Panc1 (cell line): Measurements from ENCODE around the gene PTPRK. TPM values are rescaled to one million over a fixed set of nuclear protein-coding genes. Genes with fewer than 3 reads are reported as not detected.

Source experiments
- ATAC-seq: fragments of 200-7000 bp; cut with Tn5 transposase; 2 replicates; pipeline ENCODE4 v1.9.1; 2020; ENCODE audit warnings: mild to moderate bottlenecking, moderate library complexity
- BruUV-seq: library from RNA; stranded (reverse); fragments of 400-500 nt; replicated peaks from 2 replicates; lab custom pipeline; 2021; lab: Mats Ljungman, UMichigan
- CTCF ChIA-PET: fragments of 300-600 bp; sonication (Branson Sonifier 250); formaldehyde crosslinking; loops from one replicate; lab custom pipeline; 2022; ENCODE audit warnings: antibody characterized with exemption; lab: Charles Lee
- POLR2A ChIA-PET: fragments of 300-600 bp; sonication (Branson Sonifier 250); formaldehyde crosslinking; loops from one replicate; lab custom pipeline; 2022; ENCODE audit warnings: antibody characterized with exemption; lab: Charles Lee
- DNase-seq: peaks from one replicate; pipeline ENCODE4 v3.0.0-alpha.2; 2010; ENCODE audit warnings: low read depth, low spot score
- H3K27ac ChIP-seq: 2 replicates; pipeline ENCODE4 v1.5.1; 2011; ENCODE audit warnings: mild to moderate bottlenecking, low read length, inconsistent platforms
- H3K27me3 ChIP-seq: fragments of 200-500 bp; sonication (Bioruptor generic); 2 replicates; pipeline ENCODE4 v1.6.0; 2014; ENCODE audit warnings: low read length, inconsistent platforms; ENCODE audit not compliant: control insufficient read depth, insufficient read depth
- H3K36me3 ChIP-seq: fragments of 200-500 bp; sonication (Bioruptor generic); 2 replicates; pipeline ENCODE4 v1.5.1; 2014; ENCODE audit warnings: inconsistent platforms, mild to moderate bottlenecking, low read length, moderate library complexity; ENCODE audit not compliant: control insufficient read depth, insufficient read depth
- H3K4me1 ChIP-seq: 2 replicates; pipeline ENCODE4 v1.5.1; 2011; ENCODE audit warnings: inconsistent platforms, mild to moderate bottlenecking, low read length, moderate library complexity; ENCODE audit not compliant: control insufficient read depth, insufficient read depth
- H3K4me3 ChIP-seq, 2 experiments: 2 replicates each; pipeline ENCODE4 v1.5.1; 2011 to 2012; ENCODE audit warnings: low read depth in 2 of 2, low read length in 2 of 2, mild to moderate bottlenecking in 2 of 2, inconsistent platforms in 1 of 2, moderate library complexity in 1 of 2
- H3K9me3 ChIP-seq: fragments of 200-500 bp; sonication (Bioruptor generic); 2 replicates; pipeline ENCODE4 v1.5.1; 2014; ENCODE audit warnings: low read depth, mild to moderate bottlenecking, inconsistent platforms, low read length, moderate library complexity; ENCODE audit not compliant: control insufficient read depth, insufficient read depth
- POLR2AphosphoS5 ChIP-seq: IDR thresholded peaks from 2 replicates; pipeline ENCODE4 v1.6.1; 2012; ENCODE audit warnings: mild to moderate bottlenecking, low read depth, low read length, moderate library complexity
- SIN3A ChIP-seq: IDR thresholded peaks from 2 replicates; pipeline ENCODE4 v1.6.1; 2012; ENCODE audit warnings: low read depth, mild to moderate bottlenecking, low read length, moderate library complexity, borderline replicate concordance; ENCODE audit not compliant: insufficient read depth
- TCF7L2 ChIP-seq: IDR thresholded peaks from 2 replicates; pipeline ENCODE4 v1.6.1; 2011; ENCODE audit warnings: mild to moderate bottlenecking, low read depth, low read length, inconsistent platforms
- in situ Hi-C: cut with HindIII; loops from 2 replicates; pipeline ENCODE4 v1.10.0; 2016; ENCODE audit warnings: low sequenced_read_pairs, low pct_unique_long_range_greater_than_20kb
- intact Hi-C: fragments of 100-400 bp; cut with micrococcal nuclease; formaldehyde crosslinking; loops from one replicate; pipeline ENCODE4 v1.10.0; 2022; ENCODE audit not compliant: unreplicated experiment
- total RNA-seq: library from RNA; stranded (reverse); gene quantifications from one replicate; pipeline ENCODE4 v1.2.1, GENCODE V29; 2021; ENCODE audit not compliant: unreplicated experiment
- TF ChIP-seq, protein P1 (sequence below), 2 experiments: IDR thresholded peaks; 2 replicates each; pipeline ENCODE4 v1.6.1; 2011 to 2012; ENCODE audit warnings: low read depth in 2 of 2, control low read depth in 1 of 2, low read length in 1 of 2, mild to moderate bottlenecking in 1 of 2, moderate library complexity in 1 of 2; ENCODE audit not compliant: insufficient read depth in 1 of 2
- TF ChIP-seq, protein P2 (sequence below): fragments of 450-650 bp; IDR thresholded peaks from 2 replicates; pipeline ENCODE4 v1.5.1; 2017; ENCODE audit warnings: mild to moderate bottlenecking

Gene PTPRK
- total RNA-seq, 1 experiment from 2014 or later = 61.8 TPM

DNA sequence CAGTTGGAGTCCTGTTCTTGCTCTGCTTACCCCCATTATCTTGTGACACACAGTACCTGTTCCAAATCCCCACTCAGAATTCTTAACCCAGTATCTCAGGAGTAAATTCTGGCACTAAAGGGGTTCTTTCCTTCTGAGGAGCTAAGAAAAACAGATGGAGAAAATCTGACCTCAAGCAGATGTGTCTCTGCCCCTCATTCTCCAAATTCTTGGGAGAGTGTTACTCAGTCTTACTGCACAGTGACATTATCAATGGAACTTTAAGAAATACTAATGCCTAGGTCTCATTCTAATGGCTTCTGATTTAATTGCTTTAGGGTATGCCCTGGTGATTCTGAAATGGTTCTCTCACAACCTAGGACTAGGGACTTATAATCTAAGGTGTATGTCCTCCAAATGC is 40.6 kb upstream of the PTPRK start:
- Histone ChIP-seq H3K4me1 (no peaks in the 10 kb centered on the region), H3K27ac (no peak overlapping the region), H3K4me3 (no peak overlapping the region), H3K9me3 (no peaks in the 10 kb centered on the region), H3K36me3 (no peaks in the 10 kb centered on the region), H3K27me3 (no peaks in the 10 kb centered on the region)
- no TSS peak for BruUV-seq
- TF ChIP-seq POLR2AphosphoS5 = no peak
- no peak for TF ChIP-seq SIN3A
- TF ChIP-seq, protein P1, sequence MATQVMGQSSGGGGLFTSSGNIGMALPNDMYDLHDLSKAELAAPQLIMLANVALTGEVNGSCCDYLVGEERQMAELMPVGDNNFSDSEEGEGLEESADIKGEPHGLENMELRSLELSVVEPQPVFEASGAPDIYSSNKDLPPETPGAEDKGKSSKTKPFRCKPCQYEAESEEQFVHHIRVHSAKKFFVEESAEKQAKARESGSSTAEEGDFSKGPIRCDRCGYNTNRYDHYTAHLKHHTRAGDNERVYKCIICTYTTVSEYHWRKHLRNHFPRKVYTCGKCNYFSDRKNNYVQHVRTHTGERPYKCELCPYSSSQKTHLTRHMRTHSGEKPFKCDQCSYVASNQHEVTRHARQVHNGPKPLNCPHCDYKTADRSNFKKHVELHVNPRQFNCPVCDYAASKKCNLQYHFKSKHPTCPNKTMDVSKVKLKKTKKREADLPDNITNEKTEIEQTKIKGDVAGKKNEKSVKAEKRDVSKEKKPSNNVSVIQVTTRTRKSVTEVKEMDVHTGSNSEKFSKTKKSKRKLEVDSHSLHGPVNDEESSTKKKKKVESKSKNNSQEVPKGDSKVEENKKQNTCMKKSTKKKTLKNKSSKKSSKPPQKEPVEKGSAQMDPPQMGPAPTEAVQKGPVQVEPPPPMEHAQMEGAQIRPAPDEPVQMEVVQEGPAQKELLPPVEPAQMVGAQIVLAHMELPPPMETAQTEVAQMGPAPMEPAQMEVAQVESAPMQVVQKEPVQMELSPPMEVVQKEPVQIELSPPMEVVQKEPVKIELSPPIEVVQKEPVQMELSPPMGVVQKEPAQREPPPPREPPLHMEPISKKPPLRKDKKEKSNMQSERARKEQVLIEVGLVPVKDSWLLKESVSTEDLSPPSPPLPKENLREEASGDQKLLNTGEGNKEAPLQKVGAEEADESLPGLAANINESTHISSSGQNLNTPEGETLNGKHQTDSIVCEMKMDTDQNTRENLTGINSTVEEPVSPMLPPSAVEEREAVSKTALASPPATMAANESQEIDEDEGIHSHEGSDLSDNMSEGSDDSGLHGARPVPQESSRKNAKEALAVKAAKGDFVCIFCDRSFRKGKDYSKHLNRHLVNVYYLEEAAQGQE (IDR thresholded peaks at IDR 0.05; ENCODE audit: insufficient read depth in 1 of 2, low read depth in 2 of 2, low read length in 1 of 2) = no peak
- TF ChIP-seq, protein P2, sequence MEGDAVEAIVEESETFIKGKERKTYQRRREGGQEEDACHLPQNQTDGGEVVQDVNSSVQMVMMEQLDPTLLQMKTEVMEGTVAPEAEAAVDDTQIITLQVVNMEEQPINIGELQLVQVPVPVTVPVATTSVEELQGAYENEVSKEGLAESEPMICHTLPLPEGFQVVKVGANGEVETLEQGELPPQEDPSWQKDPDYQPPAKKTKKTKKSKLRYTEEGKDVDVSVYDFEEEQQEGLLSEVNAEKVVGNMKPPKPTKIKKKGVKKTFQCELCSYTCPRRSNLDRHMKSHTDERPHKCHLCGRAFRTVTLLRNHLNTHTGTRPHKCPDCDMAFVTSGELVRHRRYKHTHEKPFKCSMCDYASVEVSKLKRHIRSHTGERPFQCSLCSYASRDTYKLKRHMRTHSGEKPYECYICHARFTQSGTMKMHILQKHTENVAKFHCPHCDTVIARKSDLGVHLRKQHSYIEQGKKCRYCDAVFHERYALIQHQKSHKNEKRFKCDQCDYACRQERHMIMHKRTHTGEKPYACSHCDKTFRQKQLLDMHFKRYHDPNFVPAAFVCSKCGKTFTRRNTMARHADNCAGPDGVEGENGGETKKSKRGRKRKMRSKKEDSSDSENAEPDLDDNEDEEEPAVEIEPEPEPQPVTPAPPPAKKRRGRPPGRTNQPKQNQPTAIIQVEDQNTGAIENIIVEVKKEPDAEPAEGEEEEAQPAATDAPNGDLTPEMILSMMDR = no peak
- no peak for TF ChIP-seq TCF7L2
- POLR2A ChIA-PET = no interaction called here
- intact Hi-C loops (no loop called here), in situ Hi-C loops (no loop called here)
- ATAC-seq = no peak
- DNase-seq = no peak
- CTCF ChIA-PET = no interaction called here

GRCh38 chr6:128558924-128559323 is 38.5 kb upstream of the PTPRK start:
- H3K4me3 ChIP-seq = no peak overlapping the region
- ATAC-seq (no peak), DNase-seq (no peak)
- TF ChIP-seq SIN3A (no peak), POLR2AphosphoS5 (no peak), TCF7L2 (no peak)
- TF ChIP-seq, protein P2 = no peak
- TF ChIP-seq, protein P1 (IDR thresholded peaks at IDR 0.05; ENCODE audit: insufficient read depth in 1 of 2, low read depth in 2 of 2, low read length in 1 of 2) = no peak
- ChIA-PET POLR2A (no interaction called here), CTCF (no interaction called here)
- H3K27me3 ChIP-seq = no peaks in the 10 kb centered on the region
- H3K9me3 ChIP-seq = no peaks in the 10 kb centered on the region
- BruUV-seq = no TSS peak
- intact Hi-C loops (no loop called here), in situ Hi-C loops (no loop called here)
- H3K36me3 ChIP-seq = no peaks in the 10 kb centered on the region
- no peaks in the 10 kb centered on the region for H3K4me1 ChIP-seq
- no peak overlapping the region for H3K27ac ChIP-seq
